Activated CD4-positive, CD25-positive, alpha-beta regulatory T cell (primary cell): Measurements from ENCODE around the gene APOL5.
"Not testable (repeated sequence)": the region's sequence is repeated elsewhere in the genome, so short reads cannot be mapped to it uniquely, and the experiment has no call there.

Experiments
- DNase-seq, 4 experiments: peaks; one replicate each; lab custom pipeline; 2025; lab: John Stamatoyannopoulos, UW

APOL5 gene

GRCh38 chr22:35717572-35717971 lies at the start of gene APOL5:
TSS of gene APOL5 (plus strand) at chr22:35717872. CDS start at chr22:35717872, 0 bp downstream.
- no peak for DNase-seq

- no peak for DNase-seq
These were observed 43.3 kb upstream of the APOL5 start for GRCh38 chr22:35674335-35674734.

DNA sequence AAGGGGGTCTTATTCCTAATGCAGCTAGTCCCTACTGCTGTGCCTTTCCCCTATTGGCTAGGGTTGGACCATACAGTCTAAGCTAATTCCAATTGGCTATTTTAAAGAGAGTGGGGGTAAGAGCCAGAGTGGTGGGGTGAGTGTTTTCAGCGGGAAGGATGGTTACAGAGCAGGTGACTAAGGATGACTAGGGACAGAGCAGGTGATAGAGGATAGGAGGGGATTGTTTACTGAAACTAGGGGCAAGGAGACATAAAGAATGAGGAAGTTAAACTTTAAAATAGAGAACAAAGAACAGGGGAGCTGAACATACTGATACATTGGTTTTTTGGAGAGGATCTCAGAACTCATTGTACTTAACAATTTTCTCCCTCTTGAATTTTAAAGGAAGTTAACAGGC lies 41.6 kb upstream of the APOL5 start:
- not testable (repeated sequence) for DNase-seq

DNA sequence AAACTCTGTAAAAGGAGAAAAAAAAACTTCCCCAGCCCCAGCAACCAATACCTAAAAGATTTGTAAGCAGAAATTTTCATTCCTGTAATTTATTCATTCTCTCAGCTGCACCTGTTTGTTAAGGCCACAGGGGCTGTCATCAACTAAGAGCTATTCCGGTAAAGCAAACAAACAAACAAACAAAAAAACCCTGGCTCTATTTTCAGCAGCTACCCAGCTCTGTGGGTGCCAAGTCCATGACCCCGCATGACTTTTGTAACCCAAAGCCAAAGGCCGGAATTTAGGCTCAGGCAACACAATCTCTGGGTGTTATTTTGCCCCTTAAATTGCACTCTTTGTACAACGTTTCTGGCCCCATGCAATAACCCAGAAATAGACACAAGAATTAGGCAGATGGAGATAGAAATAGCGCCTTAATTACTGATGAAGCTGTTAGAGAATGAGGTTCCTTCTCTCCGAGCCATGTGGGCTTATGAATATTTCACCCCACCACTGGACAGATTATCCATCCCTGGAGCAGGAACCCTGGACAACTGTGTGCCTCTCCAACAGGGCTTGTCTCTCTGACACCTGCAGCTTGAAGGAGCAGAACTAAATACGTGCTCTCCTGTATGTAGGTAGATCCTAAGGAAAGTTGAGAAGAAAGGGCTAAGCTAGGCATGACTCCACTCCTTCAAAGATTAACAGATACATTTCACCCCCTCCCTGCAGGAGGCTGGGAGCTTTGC lies 40.0 kb upstream of the APOL5 start:
- no peak for DNase-seq

DNA sequence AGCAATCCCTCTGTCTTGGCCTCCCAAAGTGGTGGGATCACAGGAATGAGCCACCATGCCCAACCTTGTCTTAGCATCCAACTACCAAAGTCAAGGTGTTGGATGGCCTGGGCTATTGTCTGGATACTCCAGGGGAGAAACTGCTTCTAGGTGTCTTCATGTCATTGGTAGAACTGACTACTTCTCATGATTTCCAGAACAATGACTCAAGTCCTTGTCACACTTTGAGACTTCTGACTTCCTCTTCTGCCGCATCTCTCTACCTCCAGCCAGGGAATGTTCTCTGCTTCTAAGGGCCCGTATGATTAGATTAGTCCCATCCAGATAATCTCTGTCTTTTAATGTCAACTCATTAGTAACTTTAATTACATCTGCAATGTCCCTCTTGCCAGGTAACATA lies 38.8 kb upstream of the APOL5 start:
- no peak for DNase-seq

GRCh38 chr22:35679492-35679891 lies 38.2 kb upstream of the APOL5 start:
- DNase-seq = peak in 2 of 4 experiments; percentile 12 to 32

DNA sequence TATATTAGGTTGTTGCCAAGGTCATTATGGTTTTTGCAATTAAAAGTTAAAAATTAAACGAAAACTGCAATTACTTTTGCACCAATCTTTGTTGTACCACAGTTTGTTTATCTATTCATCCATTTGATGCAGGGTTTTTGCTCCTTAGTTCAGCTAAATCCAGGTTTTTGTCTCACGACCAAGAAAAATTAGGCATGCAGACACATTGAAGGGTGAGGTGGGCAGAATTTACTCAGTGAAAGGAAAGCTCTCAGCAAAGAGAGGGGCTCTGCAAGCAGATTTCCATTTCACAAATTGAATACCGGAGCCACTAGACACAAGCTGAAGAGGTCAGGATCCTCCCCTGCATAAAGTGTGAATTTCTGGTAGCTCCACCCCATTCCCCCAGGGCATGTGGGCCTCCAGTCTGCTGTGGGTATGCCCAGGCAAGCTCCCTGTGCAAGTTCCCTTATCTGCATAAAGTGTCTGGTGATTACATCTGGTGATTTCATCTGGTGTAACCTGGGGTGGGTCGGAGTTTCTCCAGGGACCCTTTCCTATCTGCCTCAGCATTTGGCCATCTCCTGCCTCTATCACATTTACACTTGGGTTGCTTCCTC lies 36.1 kb upstream of the APOL5 start:
- no peak for DNase-seq

- no peak for DNase-seq
These were observed 34.1 kb upstream of the APOL5 start for GRCh38 chr22:35683560-35683959.

GRCh38 chr22:35684270-35684700 lies 33.4 kb upstream of the APOL5 start:
- DNase-seq = no peak

DNA sequence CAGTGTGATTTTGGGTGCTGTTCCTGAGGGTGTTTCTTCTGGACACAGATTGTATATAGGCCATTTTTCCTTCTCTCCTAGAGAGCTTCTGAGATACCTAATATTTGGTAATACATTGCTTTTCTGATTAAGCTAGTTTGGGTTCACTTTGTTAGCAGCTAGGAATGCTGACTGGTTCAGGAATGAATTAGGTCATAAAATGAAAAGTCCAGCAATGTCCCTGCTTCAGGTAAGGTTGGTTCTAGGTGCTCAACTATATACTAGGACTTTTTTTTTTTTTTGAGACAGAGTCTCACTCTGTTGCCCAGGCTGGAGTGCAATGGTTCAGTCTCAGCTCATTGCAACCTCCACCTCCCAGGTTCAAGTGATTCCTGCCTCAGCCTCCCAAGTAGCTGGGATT lies 32.9 kb upstream of the APOL5 start:
- DNase-seq = no peak

DNA sequence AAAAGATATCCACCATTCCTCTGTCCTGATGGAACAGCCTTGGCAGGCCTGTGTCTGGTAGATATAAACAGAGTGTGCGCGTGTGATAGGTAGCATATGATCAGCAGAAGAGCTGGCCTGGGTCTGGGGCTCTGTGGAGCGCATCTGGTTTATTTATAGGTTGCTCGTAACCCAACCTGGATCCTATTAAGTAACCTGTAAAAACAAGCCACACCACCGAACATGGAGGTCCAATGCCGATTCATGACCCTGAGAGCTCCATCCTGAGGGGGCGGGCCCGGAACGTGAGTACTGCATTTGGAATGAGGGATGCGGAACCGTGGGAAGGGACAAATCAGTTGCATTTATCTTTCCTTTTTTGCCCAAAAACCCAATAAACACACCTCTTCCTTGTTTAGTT lies 31.9 kb upstream of the APOL5 start:
- DNase-seq = no peak

DNA sequence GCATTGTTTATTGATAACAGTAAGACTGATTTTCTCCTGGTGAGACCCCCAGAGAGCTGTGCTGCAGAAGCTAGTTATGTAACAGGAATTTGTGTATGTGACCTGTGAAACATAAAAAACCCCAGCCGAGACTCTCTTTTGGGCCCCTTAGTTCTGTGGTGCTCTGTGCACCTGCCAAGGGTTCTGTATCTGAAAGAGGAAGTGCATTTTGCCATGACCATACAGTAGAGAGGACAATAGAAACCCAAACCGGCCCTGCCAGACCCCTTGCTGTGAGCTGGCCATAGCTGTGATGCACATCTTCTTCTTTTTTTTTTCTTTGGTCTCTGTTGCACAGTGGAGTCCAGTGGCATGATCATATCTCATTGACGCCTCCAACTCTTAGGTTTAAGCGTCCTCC lies 31.4 kb upstream of the APOL5 start:
- DNase-seq = no peak

DNA sequence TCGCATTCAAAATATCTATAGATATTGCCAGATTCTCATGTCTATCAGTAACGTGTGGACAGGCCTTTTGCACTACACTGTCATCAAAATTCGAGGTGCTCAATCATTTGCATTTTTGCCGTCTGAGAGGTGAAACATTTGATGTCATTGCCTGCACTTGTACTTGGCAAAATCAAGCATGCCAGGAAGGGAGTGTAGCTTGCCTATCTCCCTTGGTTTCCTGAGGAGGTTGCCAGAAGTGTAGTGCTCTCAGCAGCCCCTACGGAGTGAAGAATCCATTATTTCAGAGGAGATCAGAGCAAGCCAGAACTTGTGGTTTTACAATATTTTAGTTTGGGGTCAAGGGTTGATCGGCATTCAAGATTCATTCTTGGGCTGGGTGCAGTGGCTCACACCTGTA lies 30.2 kb upstream of the APOL5 start:
- DNase-seq = no peak

GRCh38 chr22:35688913-35689675 lies 28.6 kb upstream of the APOL5 start:
- DNase-seq = no peak

DNA sequence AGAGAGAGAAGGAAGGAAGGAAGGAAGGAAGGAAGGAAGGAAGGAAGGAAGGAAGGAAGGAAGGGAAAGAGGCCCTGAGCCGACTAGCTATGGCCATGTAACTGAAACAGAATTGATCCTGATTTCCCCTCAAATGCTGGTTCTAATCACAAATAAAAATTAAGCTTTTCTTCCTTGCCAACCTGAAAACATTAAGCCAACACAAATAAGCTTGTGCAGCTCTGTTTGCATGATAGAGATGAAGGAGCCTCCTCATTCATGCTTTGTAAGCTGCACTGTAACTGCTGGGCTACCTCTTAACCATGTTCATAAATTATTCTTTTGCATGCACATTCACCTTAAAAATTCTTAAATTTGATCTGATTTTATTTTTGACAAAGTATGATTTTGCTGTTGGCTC lies 27.7 kb upstream of the APOL5 start:
- no peak for DNase-seq

GRCh38 chr22:35695202-35695601 lies 22.5 kb upstream of the APOL5 start:
- no peak for DNase-seq

DNA sequence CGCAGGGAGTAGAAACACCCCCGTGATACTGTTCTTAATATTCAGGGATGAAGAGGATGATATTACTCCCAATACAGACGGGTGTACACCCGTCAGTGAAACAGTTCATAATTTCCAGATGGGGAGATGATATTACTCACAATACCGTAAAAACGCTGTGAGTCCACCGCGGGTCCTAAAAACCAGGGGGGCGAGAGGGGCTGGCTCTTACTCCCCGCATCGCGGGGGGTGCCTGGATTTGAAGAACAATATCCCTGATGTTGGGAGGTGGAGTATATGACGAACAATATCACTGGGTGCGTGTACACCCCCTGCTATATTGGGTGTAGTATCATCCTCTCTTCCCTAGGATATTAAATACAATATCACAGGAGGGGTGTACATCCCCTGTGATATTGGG lies 20.5 kb upstream of the APOL5 start:
- no peak for DNase-seq

DNA sequence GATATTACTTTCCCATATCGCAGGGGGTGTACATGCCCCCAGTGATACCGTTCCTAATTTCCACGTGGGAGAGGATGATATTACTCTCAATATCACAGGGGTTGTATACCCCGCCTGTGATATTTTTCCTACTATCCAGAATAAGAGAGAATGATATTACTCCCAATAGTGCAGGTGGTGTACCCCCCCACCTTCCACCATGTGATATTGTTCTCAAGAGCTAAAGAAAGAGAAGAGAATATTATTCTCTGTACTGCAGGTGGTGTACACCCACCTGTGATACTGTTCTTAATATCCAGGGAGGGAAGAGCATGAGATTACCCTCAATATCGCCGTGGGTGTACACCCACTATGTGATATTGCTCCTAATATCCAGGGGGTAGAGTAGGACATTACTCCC lies 17.8 kb upstream of the APOL5 start:
- not testable (repeated sequence) for DNase-seq

- DNase-seq = no peak
These were observed 13.6 kb upstream of the APOL5 start for GRCh38 chr22:35703861-35704584.

DNA sequence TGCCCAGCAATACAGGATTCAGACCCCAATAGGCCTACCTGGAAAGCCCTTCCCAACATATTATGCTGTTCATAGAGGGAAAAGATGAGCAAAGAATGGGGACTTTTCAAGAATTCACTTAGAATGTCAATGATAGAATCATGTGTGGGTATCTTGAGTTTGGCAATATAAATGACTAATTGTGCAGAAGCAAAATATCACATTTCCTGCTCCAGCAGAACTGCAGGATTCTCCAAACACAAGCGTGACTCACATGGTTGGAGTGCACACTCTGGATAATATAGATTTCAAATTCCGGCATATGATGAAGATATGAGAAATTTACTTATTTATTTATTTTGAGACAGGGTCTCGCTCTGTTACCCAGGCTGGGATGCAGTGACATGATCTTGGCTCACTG lies 12.5 kb upstream of the APOL5 start:
- no peak for DNase-seq

DNA sequence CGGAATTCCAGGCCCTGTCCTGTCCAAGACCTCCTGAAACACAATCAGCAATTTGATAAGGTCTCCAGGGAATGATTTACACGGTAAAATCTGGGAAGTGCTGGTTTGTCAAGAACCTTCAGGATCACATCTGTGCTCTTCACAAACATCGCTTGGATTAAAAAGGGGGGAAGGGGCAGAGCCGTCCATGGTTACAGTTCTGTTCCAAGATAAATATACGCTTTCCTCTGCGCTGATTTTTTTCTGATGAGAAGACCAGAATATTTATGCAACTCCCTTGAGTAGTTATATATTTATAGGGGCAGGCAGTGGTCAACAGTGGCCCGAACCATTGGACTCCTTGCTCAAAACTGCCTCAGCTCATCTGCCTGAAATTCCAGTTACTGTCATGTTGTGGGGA lies 9.2 kb upstream of the APOL5 start:
- DNase-seq = no peak

DNA sequence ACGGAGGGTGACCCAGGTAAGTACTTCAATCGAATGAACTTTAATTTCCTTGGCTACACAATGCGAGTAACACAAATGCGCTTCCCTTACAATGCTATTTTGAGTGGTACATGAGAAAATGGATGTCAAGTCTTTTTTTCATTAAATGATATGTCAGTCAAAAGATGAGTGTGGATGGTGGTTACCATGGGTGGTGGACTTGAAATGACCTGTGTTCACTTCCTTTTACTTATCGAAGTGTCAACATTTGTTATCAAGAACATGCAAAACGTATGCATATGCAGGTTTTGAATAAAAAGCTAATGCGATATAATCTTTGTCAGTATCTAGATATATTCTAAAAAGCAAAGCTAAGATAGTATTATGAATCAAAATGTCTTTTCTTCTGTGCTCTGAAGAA lies 8.8 kb upstream of the APOL5 start:
- DNase-seq = no peak

DNA sequence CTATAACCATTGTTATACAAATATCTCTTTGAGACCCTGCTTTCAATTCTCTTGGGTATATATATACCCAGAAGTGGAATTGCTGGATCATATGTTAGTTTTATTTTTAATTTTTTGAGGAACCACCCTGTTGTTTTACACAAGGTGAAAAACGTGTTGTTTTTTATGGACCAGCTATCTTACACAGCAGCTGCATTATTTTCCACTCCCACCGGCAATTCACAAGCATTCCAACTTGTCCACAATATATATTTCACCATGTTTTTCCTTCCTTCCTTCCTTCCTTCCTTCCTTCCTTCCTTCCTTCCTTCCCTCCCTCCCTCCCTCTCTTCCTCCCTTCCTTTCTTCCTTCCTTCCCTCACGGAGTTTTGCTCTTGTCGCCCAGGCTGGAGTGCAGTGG lies 6.3 kb upstream of the APOL5 start:
- DNase-seq = no peak
